ENCODE results near the gene EFNA5. TPM values are rescaled to one million over a fixed set of nuclear protein-coding genes. Genes with fewer than 3 reads are reported as not detected.
A peak's percentile ranks its signal among the peaks of the same experiment; 100 is the strongest.

Gene EFNA5
- polyA plus RNA-seq, 3 donors, result 0.01 TPM; not detected in 2

- peaks cover 41% of the 10 kb centered on the region for H3K4me1 Mint-ChIP-seq
- no peaks in the 10 kb centered on the region for H3K27me3 ChIP-seq (ENCODE audit: control insufficient read depth in 2 of 2, insufficient read depth in 2 of 2, low read length in 2 of 2)
- peak overlapping the region in 2 of 7 donors; percentile 17 to 41 for H3K27ac Mint-ChIP-seq
- H3K4me3 ChIP-seq (replicated peaks in 1 of 3; ENCODE audit: low read depth in 2 of 3, low read length in 3 of 3), result no peak overlapping the region
- H3K27me3 Mint-ChIP-seq (ENCODE audit: low read depth in 3 of 3), result peaks cover 0 to 3% (median 0%) of the 10 kb centered on the region in 3 donors
- no peak for TF ChIP-seq CTCF (IDR thresholded peaks at IDR 0.05)
- peaks cover 25 to 36% of the 10 kb centered on the region in 2 donors for H3K4me1 ChIP-seq (ENCODE audit: control insufficient read depth in 1 of 2, insufficient read depth in 2 of 2, low read length in 2 of 2)
- H3K9me3 ChIP-seq (replicated peaks in 1 of 2; ENCODE audit: control insufficient read depth in 1 of 2, insufficient read depth in 1 of 2, low read length in 2 of 2), result no peaks in the 10 kb centered on the region
- peaks cover 0 to 3% (median 0%) of the 10 kb centered on the region in 7 donors for H3K9me3 Mint-ChIP-seq
- no peak overlapping the region for H3K4me3 Mint-ChIP-seq
- peaks cover 0 to 2% of the 10 kb centered on the region in 2 donors for H3K36me3 Mint-ChIP-seq
- H4K20me1 ChIP-seq (ENCODE audit: insufficient read depth, low read length), result no peaks in the 10 kb centered on the region
- H3K4me2 ChIP-seq (replicated peaks; ENCODE audit: extremely low read depth, low read length, poor library complexity, severe bottlenecking), result no peak overlapping the region
- intact Hi-C loops (cut with micrococcal nuclease), result no loop called here
- no peaks in the 10 kb centered on the region for H3K79me2 ChIP-seq (ENCODE audit: insufficient read depth, low read length)
- no peak overlapping the region for H3K27ac ChIP-seq (ENCODE audit: low read depth in 1 of 2, low read length in 2 of 2)
- no CpG with 5 or more reads among the region's 1 CpG for WGBS (ENCODE audit: insufficient coverage)
- no peak overlapping the region for H3K9ac ChIP-seq (ENCODE audit: insufficient read depth, low read length, poor library complexity, severe bottlenecking)
- DNase-seq, result no peak
- H3K36me3 ChIP-seq (replicated peaks in 1 of 2; ENCODE audit: control insufficient read depth in 1 of 2, insufficient read depth in 2 of 2, low read length in 2 of 2), result no peaks in the 10 kb centered on the region
- no peak overlapping the region for H2AFZ ChIP-seq (ENCODE audit: insufficient read depth, low read depth, low read length, poor library complexity, severe bottlenecking)
These were observed 301.1 kb downstream of the EFNA5 start for GRCh38 chr5:107369622-107370021.

GRCh38 chr5:107368615-107369014, 302.1 kb downstream of the EFNA5 start:
- Histone ChIP-seq H3K9me3 (replicated peaks in 1 of 2; ENCODE audit: control insufficient read depth in 1 of 2, insufficient read depth in 1 of 2, low read length in 2 of 2) (no peaks in the 10 kb centered on the region), H3K27ac (ENCODE audit: low read depth in 1 of 2, low read length in 2 of 2) (no peak overlapping the region), H3K36me3 (replicated peaks in 1 of 2; ENCODE audit: control insufficient read depth in 1 of 2, insufficient read depth in 2 of 2, low read length in 2 of 2) (no peaks in the 10 kb centered on the region), H3K9ac (ENCODE audit: insufficient read depth, low read length, poor library complexity, severe bottlenecking) (no peak overlapping the region), H3K4me2 (replicated peaks; ENCODE audit: extremely low read depth, low read length, poor library complexity, severe bottlenecking) (no peak overlapping the region), H4K20me1 (ENCODE audit: insufficient read depth, low read length) (no peaks in the 10 kb centered on the region), H3K4me3 (replicated peaks in 1 of 3; ENCODE audit: low read depth in 2 of 3, low read length in 3 of 3) (no peak overlapping the region), H3K79me2 (ENCODE audit: insufficient read depth, low read length) (no peaks in the 10 kb centered on the region), H2AFZ (ENCODE audit: insufficient read depth, low read depth, low read length, poor library complexity, severe bottlenecking) (no peak overlapping the region), H3K4me1 (ENCODE audit: control insufficient read depth in 1 of 2, insufficient read depth in 2 of 2, low read length in 2 of 2) (peaks cover 27 to 38% of the 10 kb centered on the region in 2 donors), H3K27me3 (ENCODE audit: control insufficient read depth in 2 of 2, insufficient read depth in 2 of 2, low read length in 2 of 2) (no peaks in the 10 kb centered on the region)
- peaks cover 45% of the 10 kb centered on the region for H3K4me1 Mint-ChIP-seq
- intact Hi-C loops (cut with micrococcal nuclease), result no loop called here
- 97% methylated on average over 6 of the region's 7 CpGs for WGBS (ENCODE audit: insufficient coverage)
- peaks cover 0 to 3% (median 0%) of the 10 kb centered on the region in 7 donors for H3K9me3 Mint-ChIP-seq
- no peak for TF ChIP-seq CTCF (IDR thresholded peaks at IDR 0.05)
- DNase-seq, result no peak
- peaks cover 0 to 2% of the 10 kb centered on the region in 2 donors for H3K36me3 Mint-ChIP-seq
- peaks cover 0 to 6% (median 0%) of the 10 kb centered on the region in 3 donors for H3K27me3 Mint-ChIP-seq (ENCODE audit: low read depth in 3 of 3)
- no peak overlapping the region for H3K27ac Mint-ChIP-seq
- H3K4me3 Mint-ChIP-seq, result no peak overlapping the region

All from CD14-positive monocyte (primary cell).